SHP77 treated with DMSO at 0.1 percent for 48 hours (cell line): Measurements from ENCODE around the gene EXOC6B.

Source experiments
- DNase-seq: peaks from one replicate; lab custom pipeline; 2025; lab: John Stamatoyannopoulos, UW

The EXOC6B gene

GRCh38 chr2:72146347-72147302, 679.2 kb downstream of the EXOC6B start:
- no peak for DNase-seq

GRCh38 chr2:72145658-72146329, 680.0 kb downstream of the EXOC6B start:
- no peak for DNase-seq

GRCh38 chr2:72145289-72145657, 680.6 kb downstream of the EXOC6B start:
- DNase-seq: no peak

- DNase-seq: no peak
These were observed 681.1 kb downstream of the EXOC6B start for GRCh38 chr2:72144632-72145288.

GRCh38 chr2:72144274-72144631, 681.6 kb downstream of the EXOC6B start:
- DNase-seq: no peak

GRCh38 chr2:72143441-72144273, 682.2 kb downstream of the EXOC6B start:
- no peak for DNase-seq

GRCh38 chr2:72142570-72143440, 683.0 kb downstream of the EXOC6B start:
- no peak for DNase-seq

GRCh38 chr2:72141881-72142451, 683.9 kb downstream of the EXOC6B start:
- DNase-seq: no peak

- no peak for DNase-seq
These were observed 684.7 kb downstream of the EXOC6B start for GRCh38 chr2:72141032-72141645.

GRCh38 chr2:72140621-72140960, 685.2 kb downstream of the EXOC6B start:
- no peak for DNase-seq

- no peak for DNase-seq
These were observed 685.8 kb downstream of the EXOC6B start for GRCh38 chr2:72139874-72140620.

- DNase-seq: no peak
These were observed 686.4 kb downstream of the EXOC6B start for GRCh38 chr2:72139471-72139873.

- no peak for DNase-seq
These were observed 686.9 kb downstream of the EXOC6B start for GRCh38 chr2:72138921-72139381.

- DNase-seq: no peak
These were observed 687.6 kb downstream of the EXOC6B start for GRCh38 chr2:72138011-72138881.

- no peak for DNase-seq
These were observed 688.3 kb downstream of the EXOC6B start for GRCh38 chr2:72137498-72138010.

GRCh38 chr2:72136933-72137497, 688.8 kb downstream of the EXOC6B start:
- DNase-seq: no peak

- DNase-seq: no peak
These were observed 689.5 kb downstream of the EXOC6B start for GRCh38 chr2:72136331-72136730.

- DNase-seq: no peak
These were observed 689.9 kb downstream of the EXOC6B start for GRCh38 chr2:72135921-72136320.
